Measurements from ENCODE around the gene GRID2. TPM values are rescaled to one million over a fixed set of nuclear protein-coding genes. Genes with fewer than 3 reads are reported as not detected.

GRID2 gene
- polyA plus RNA-seq, 3 donors, result not detected

DNA sequence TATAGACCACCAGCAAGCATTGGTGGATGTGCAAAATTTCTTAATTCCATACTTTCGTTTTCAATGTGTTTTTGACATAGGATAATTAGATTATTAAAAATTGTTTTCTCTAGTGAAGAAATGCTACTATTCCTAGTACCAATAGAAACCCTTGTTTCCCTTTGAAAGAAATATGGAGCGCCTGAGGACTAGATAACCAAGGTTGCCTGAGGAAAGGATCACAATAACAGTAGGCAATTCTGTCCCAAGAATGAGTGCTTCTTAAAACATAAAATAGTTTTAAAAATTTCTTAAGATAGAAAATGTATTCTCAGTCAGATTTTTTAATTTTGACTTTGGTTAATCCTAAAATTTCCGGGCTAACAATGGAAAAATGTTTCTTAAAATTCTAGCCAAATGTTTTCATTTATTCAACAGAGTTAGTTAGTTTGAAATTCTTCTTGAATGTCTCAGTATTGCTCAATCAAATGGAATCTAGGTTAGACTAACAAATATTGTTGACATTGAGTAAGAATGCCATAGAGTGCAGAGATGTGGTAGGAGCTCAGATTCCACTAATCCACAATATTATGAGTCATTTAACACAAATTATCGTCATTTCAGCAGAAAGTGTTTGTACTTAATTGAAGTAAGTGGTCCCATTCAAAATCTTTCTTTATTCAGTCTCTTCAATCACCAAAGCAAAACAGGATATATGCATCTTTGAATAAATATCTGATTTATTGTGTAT, 666.0 kb downstream of the GRID2 start:
- 53 to 75% (median 70%) methylated on average over 4 of the region's 4 CpGs for WGBS, 3 donors
- H3K27ac ChIP-seq (ENCODE audit: low read depth, low read length), result no peak overlapping the region

DNA sequence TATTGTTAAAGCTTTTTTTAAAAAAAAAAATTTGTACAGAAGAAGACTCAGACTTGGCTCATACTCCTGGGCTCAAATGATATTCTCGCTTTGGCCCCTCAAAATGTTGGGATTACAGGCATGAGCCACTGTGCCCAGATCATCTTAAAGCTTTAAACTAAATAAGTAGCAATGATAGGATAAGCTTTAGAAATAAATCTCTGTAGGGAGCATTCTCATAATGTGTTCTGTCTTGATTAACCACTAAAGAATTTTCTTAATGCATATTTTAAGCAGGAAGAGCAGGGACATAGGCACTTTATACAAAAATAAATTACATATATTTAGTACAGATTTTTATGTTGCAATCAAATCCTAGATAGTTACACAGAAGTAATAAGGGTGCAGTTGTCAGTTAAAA, 667.2 kb downstream of the GRID2 start:
- H3K27ac ChIP-seq (ENCODE audit: low read depth, low read length), result no peak overlapping the region
- 81 to 94% (median 92%) methylated on average over 1 of the region's 1 CpG for WGBS, 3 donors

DNA sequence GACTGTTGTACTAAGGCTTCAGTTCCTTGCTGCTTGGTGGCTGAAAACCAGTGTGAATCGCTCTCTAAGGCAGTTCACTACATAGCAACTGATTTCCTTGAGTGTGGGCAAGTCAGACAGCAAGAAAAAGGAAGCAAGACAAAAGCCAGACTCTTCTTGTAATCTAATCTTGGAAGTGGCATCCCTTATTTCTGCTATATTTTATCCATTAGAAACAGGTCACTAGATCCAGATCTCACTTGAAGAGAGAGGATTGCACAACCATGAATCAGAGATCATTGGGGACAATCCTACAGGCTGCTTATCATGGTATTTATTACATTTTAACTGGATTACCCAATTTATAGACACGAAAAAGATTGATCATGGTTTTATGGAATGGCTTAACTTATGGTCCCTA, 684.5 kb downstream of the GRID2 start:
- WGBS, 3 donors, result 64 to 83% (median 74%) methylated on average over 2 of the region's 2 CpGs
- no peak overlapping the region for H3K27ac ChIP-seq (ENCODE audit: low read depth, low read length)

DNA sequence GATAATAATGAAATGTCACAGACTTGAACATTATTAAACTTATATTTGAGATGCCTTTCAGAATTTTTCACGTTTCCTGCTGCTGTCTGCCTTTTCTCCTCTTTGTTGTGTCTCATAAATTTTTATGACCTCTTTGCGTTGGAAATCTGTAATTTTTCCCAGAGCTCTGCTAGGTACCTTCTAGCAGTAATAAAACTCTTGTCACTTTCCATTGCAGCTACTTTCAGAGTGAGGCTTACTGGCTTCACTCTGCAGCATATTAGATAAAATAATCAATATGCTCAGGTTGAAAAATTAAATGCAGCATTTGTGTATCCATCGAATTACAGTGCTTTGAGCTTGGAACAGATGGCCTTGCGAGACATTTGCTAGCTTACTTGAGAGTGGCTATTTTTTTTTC, 689.0 kb downstream of the GRID2 start:
- 24 to 73% (median 59%) methylated on average over 4 of the region's 4 CpGs for WGBS, 3 donors
- H3K27ac ChIP-seq (ENCODE audit: low read depth, low read length), result no peak overlapping the region

DNA sequence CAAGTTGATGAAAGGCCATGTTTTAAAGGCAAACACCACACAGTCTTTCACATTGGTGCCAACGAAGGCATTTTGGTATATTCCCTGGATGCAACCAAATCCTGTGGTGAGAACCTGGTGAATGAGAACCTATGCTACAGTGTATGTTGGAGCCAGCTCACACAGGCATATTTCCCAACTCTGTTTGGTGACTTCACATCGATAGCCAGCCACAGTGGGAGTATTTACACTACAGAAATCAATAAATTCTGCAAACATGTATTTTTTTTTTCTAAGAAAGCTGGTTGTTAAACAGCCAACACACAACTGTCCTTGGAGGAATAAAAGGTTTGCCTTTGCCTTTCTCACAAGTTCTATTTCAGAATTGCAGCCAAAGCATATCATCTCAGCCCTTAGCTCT, 691.0 kb downstream of the GRID2 start:
- 28 to 87% (median 76%) methylated on average over 2 of the region's 2 CpGs for WGBS, 3 donors
- no peak overlapping the region for H3K27ac ChIP-seq (ENCODE audit: low read depth, low read length)

DNA sequence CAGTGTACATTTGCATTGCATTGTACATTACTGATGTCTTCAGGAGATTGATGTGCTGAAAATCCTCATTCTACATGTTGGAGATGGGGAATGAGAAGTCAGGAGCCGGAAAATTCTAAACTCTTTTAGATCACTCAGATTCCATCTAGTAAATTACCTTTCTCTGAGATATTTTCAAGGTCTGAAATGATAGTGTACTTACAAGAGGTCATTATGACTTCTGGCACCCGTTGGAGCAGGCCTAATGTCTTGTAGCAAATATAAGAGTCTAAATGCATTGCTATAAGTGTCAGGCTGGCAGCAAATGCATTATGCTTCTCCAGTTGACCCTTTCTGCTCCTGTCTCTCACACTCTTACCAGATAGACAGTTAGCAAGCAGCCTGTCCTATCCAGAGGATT, 692.8 kb downstream of the GRID2 start:
- WGBS, 3 donors, result 63 to 72% (median 71%) methylated on average over 2 of the region's 2 CpGs
- no peak overlapping the region for H3K27ac ChIP-seq (ENCODE audit: low read depth, low read length)

DNA sequence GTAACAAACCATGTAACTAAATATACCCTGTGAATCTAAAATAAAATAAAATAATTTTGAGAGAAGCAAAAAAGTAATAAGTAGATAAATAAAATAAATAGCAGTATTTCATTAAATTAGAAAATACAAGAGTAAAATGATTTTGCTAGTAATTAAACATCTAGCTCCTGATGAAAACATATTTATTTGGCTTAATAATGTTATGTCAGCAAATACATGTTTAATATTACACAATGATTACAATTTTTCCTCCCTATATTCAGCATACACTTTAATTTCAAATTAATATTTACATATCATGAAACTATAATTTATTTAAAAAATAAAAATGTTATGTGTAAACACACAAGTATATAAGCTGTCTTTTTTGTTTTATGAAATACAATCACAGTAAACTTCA, 697.1 kb downstream of the GRID2 start:
- H3K27ac ChIP-seq (ENCODE audit: low read depth, low read length), result no peak overlapping the region

DNA sequence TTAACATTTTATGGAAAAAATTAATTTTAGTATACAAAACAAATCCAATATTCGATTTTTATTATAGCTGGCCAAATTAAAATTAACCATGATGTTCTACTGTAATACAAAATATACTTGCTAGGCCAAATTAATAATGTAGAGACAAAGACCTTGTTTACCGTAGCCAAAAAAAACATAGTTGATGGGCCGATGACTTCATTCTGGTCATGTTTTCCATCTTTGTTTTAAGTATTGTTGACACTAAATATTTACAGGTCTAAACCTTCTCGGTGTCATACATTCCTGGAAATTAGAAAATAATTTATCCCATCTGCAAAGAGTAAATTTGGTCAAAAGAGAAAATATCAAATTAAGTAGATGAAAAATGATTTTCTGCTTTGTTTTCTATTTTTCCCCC, 698.5 kb downstream of the GRID2 start:
- 84 to 88% (median 86%) methylated on average over 4 of the region's 4 CpGs for WGBS, 3 donors

DNA sequence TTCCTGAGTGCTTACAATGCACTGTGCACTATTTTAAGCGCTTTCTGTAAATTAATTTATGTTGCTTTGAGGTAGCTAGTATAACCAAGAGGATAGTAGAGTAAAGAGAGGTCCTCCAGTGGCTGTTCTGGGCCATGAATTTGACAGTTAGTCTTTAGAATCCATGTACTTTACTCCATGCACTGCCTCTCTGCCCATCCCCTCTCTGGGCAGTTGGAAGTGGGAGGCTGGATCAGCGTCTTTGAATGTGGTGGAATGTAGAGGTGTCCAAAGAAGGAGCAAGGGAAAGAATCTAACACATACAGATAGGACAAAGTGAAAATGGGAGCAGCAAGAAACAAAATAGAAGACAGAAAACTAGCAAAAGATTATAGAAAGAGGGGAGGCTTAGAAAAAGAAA, 712.6 kb downstream of the GRID2 start:
- H3K27ac ChIP-seq (ENCODE audit: low read depth, low read length), result no peak overlapping the region
- WGBS, 3 donors, result 90 to 98% (median 90%) methylated on average over 2 of the region's 2 CpGs

More for the DNA sequence above, 698.5 kb downstream of the GRID2 start:
- no peak overlapping the region for H3K27ac ChIP-seq (ENCODE audit: low read depth, low read length)

DNA sequence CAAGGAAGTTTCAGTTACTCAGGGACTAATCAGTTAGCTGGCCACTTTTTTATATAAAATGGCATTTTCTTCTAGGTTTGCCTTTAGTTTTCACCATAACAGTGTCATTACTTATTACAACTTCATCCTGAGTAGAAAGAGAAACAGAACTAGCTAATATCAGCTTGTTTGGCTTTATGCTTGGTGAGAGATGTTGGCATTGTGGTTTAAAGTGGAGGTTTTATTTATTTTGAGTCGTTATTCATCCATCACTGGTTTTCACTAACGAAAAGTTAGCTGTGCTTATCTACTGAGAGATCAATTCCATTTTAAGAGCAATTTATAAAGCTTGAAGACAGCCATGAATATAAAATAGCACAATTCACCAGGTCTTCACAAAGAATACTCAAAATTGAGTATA, 714.5 kb downstream of the GRID2 start:
- no peak overlapping the region for H3K27ac ChIP-seq (ENCODE audit: low read depth, low read length)
- WGBS, 3 donors, result 18 to 41% (median 34%) methylated on average over 2 of the region's 2 CpGs

DNA sequence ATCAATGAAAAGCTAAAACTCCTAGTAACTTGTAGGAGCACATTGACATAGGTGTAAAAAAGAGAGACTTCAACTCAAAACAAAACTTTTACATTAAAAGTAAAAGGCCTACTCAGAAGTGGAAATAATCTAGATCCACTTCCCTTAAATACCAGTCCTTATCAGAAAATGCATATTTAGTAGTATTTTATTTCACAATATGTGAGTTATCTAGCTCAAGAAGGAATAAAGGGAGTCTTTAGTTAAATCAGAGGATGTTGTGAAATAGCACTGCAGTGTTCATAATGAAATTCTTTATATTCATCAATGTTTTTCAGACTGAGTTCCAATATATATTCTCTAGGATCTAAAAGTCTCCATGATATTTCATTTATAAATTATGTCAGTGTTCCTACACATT, 715.0 kb downstream of the GRID2 start:
- no peak overlapping the region for H3K27ac ChIP-seq (ENCODE audit: low read depth, low read length)

DNA sequence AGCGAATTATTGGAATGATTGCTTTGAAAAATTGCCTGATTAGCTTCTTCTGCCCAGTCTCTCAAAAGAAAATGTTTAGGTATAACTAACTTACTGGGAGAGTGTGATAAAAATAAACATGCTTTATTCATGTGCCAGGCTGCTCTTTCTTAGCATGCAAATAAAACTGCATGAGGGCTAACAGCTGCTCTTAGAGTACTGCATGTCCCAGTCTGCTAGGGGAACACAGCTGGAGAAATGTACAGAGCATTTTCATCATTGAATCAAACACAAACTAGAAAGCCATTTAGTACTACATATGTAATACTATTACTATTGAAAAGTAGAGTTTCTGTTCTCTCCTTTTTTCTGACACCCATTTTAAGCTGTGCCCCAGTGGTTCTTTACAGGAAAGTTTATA, 726.0 kb downstream of the GRID2 start:
- no peak overlapping the region for H3K27ac ChIP-seq (ENCODE audit: low read depth, low read length)
- 78 to 87% (median 81%) methylated on average over 1 of the region's 1 CpG for WGBS, 3 donors

DNA sequence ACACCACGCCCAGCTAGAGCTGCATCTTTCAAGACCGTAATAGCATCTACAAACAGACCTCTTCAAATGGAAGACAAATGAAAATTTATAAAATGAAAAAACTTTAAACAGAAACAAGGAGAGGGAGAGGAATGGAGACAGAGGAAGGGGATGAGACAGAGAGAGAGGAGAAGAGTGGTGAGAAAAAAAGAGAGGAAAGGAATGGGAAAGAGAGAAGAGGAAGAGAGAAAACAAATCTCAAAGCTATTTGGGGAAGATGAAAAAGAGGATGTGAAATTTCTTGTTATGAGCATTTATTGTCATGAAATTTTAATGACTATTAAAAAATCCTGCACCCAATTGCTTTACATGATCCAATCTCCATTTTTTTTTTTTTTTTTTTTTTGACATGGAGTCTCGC, 726.9 kb downstream of the GRID2 start:
- H3K27ac ChIP-seq (ENCODE audit: low read depth, low read length), result no peak overlapping the region
- WGBS, 3 donors, result 87 to 97% (median 96%) methylated on average over 3 of the region's 3 CpGs

DNA sequence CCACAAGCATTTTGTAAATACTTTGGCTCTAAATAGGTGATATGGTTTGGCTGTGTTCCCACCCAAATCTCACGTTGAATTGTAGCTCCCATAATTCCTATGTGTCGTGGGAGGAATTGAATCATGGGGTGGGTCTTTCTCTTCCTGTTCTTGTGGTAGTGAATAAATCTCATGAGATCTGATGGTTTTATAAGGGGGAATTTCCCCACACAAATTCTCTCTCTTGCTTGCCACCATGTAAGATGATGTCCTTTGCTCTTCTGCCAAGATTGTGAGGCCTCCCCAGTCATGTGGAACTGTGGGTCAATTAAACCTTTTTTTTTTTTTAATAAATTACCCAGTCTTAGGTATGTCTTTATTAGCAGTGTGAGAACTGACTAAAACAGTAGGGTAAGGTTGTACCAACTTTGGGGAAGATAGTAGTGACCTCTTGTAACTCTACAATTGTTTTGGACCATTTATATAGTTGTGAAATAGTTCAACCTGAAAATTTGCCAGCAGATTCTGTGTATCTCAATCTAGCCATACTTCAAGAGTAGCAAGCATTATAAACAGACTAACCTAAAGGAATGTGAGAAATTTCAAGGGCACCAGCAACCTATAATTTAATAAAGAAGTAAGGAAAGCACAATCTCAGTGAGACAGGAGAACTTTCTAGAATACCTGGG, 727.8 kb downstream of the GRID2 start:
- no peak overlapping the region for H3K27ac ChIP-seq (ENCODE audit: low read depth, low read length)
- 52 to 80% (median 64%) methylated on average over 2 of the region's 2 CpGs for WGBS, 3 donors

DNA sequence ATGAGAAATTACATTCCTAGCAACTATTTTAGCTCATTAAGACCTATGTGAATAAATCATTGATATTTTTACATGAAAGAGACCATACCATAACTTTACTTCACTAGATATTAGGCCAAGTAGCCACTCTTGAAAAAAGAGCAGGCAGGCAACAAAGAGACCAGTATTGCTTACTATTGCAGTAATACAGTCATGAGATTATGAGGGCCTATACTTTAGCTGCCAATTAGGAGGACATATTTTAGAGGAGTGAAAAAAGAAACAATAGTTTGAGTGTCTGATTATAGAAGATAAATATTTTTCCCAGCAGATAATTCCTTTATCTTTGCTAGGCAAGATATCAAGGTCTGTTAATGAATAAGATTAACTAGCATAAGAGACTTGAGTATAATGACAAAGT, 739.0 kb downstream of the GRID2 start:
- H3K27ac ChIP-seq (ENCODE audit: low read depth, low read length), result no peak overlapping the region

DNA sequence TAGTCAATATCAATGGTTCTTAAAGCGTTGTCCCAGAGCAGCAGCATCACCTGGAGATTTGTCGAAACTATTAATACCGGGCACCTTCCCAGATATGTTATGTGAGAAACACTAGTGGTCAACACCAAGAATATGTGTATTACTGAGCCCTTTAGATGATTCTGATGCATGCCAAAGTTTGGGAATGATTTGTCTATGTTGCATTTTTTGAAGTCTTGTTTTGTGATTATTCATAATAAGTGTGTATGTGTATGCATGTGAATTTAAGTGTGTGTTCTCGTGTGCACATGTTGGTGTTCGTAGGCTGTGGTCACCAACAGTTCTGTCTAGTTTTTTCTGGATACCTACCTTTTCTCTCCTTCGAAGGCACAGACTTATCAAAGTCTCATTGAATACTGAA, 749.4 kb downstream of the GRID2 start:
- WGBS, 3 donors, result 90 to 97% (median 91%) methylated on average over 6 of the region's 6 CpGs

DNA sequence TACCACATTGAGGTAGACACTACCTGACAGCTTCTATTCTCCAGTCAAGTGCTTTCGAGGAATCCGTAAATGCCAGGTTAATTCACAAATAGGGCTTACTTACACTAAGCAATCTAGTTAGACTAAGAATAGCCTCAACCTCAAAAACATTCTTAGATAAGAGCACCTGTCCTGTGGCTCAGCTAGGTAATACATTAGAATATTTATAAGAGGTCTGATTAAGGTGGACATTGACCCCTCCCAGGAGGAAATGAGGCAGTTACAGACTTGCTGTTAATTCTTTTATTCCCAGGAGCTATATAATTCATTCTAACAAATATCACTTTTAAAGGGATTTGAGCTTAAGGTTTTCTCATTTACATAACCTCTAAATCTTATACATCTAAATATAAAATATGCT, 758.1 kb downstream of the GRID2 start:
- H3K27ac ChIP-seq (ENCODE audit: low read depth, low read length), result no peak overlapping the region
- WGBS, 3 donors, result 65 to 98% (median 95%) methylated on average over 2 of the region's 2 CpGs

More for the DNA sequence above, 749.4 kb downstream of the GRID2 start:
- no peak overlapping the region for H3K27ac ChIP-seq (ENCODE audit: low read depth, low read length)

DNA sequence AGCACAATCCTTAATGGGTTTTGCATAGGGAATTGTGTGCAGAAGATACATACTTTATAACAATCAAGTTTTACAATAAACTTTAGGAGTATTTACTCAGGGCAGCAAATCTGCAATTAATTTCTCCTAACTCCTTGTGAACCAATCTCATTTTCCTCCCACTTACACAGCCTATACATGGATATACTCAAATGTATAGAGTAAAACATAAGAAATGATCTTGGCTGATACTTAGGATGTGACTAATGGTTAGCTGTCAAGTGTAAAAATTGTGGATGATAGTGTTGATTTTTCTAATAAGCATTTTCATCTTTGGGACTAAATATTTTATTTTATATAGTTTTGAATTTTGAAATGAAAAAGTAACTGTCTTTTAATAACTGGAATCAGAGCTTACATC, 759.6 kb downstream of the GRID2 start:
- H3K27ac ChIP-seq (ENCODE audit: low read depth, low read length), result no peak overlapping the region

DNA sequence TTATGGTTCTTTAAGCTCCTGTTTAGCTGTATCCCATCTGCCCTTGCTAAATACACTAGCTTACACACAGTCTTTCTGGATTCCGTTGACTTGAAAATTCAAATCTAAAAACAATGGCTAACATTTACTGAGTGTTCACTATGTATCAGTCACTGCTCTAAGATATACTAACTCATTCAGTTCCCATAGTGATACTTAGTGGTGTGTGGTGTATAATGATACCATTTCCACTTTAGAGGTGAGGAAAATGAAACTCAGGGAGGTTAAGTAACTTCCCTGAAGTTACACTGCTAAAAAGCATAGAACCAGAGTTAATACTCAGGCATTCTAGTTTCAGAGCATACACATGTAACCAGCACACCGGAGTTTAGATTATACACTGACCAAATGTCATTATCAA, 762.0 kb downstream of the GRID2 start:
- no peak overlapping the region for H3K27ac ChIP-seq (ENCODE audit: low read depth, low read length)
- WGBS, 3 donors, result 86 to 93% (median 91%) methylated on average over 2 of the region's 2 CpGs

DNA sequence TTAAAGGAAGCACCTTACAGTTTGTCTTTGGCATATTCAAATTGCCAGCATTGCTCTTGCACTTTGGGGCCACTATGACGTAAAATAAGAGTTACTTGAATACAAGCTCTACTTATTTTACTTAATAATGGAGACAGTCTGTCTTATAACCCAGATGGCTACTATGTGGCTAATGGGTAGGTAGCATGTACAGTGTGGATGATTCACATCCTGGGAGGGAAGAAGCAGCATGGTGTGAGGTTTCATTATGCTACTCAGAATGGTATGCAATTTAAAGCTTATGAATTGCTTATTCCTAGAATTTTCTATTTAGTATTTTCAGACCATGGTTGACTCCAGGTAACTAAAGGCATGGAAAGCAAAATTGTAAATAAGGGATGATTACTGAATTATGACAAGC, 763.0 kb downstream of the GRID2 start:
- H3K27ac ChIP-seq (ENCODE audit: low read depth, low read length), result no peak overlapping the region
- 87 to 94% (median 88%) methylated on average over 1 of the region's 1 CpG for WGBS, 3 donors

DNA sequence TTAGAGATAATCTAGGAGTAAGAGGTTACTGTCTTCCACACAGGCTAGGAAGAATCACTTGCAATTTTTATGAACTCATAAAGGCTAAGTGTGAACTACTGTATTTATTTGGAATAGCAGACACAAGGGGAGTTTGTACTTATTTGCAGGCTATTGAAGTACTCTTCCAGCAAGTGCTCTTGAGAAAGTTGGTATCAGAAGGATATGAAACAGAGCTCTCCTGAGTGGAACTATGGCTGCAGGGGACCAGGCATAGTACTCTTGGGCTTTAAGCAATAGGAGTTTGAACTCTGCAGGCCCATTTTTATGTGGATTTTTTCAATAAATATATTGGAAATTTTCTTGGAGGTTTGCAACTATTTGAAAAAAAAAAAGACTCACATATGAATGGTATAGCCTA, 768.5 kb downstream of the GRID2 start:
- no peak overlapping the region for H3K27ac ChIP-seq (ENCODE audit: low read depth, low read length)

All from adipose tissue (tissue), 3 donors.